KMS-11 (cell line): ENCODE measurements around the gene PSME3.
"Not testable (repeated sequence)": the region's sequence is repeated elsewhere in the genome, so short reads cannot be mapped to it uniquely, and the experiment has no call there.

Source experiments
- H2AFZ ChIP-seq: fragments of 200-600 bp; sonication (generic); 2 replicates; pipeline ENCODE4 v1.6.1; 2016; ENCODE audit warnings: antibody characterized with exemption, mixed run types, low read depth
- H3K27ac ChIP-seq: fragments of 200-600 bp; sonication (generic); 2 replicates; pipeline ENCODE4 v1.6.1; 2016; ENCODE audit warnings: mild to moderate bottlenecking, mixed run types
- H3K27me3 ChIP-seq: fragments of 200-600 bp; sonication (generic); 2 replicates; pipeline ENCODE4 v1.6.1; 2017; ENCODE audit warnings: mild to moderate bottlenecking, low read depth, mixed run types, moderate library complexity; ENCODE audit not compliant: insufficient read depth
- H3K36me3 ChIP-seq: fragments of 200-600 bp; sonication (generic); 2 replicates; pipeline ENCODE4 v1.6.1; 2017; ENCODE audit warnings: mild to moderate bottlenecking, mixed run types; ENCODE audit not compliant: insufficient read depth
- H3K4me1 ChIP-seq: fragments of 200-600 bp; sonication (generic); 2 replicates; pipeline ENCODE4 v1.6.1; 2016; ENCODE audit warnings: mild to moderate bottlenecking, low read depth, mixed run types; ENCODE audit not compliant: poor library complexity, severe bottlenecking
- H3K4me2 ChIP-seq: fragments of 200-600 bp; sonication (generic); 2 replicates; pipeline ENCODE4 v1.7.0; 2016; ENCODE audit warnings: mild to moderate bottlenecking, mixed run types
- H3K4me3 ChIP-seq: fragments of 200-600 bp; sonication (generic); IDR thresholded peaks from 2 replicates; pipeline ENCODE4 v1.6.1; 2017; ENCODE audit warnings: low read depth, low read length, mixed read lengths; ENCODE audit not compliant: insufficient read depth
- H3K79me2 ChIP-seq: fragments of 200-600 bp; sonication (generic); 2 replicates; pipeline ENCODE4 v1.6.1; 2016; ENCODE audit warnings: low read depth, mixed run types; ENCODE audit not compliant: insufficient read depth
- H3K9ac ChIP-seq: fragments of 200-600 bp; sonication (generic); 2 replicates; pipeline ENCODE4 v1.6.1; 2016; ENCODE audit warnings: mild to moderate bottlenecking, mixed run types
- H4K20me1 ChIP-seq: fragments of 200-600 bp; sonication (generic); 2 replicates; pipeline ENCODE4 v1.6.1; 2016; ENCODE audit warnings: mild to moderate bottlenecking, mixed run types; ENCODE audit not compliant: insufficient read depth
- CTCF ChIP-seq: fragments of 200-600 bp; sonication (generic); conservative IDR thresholded peaks from 2 replicates; pipeline ENCODE4 v1.6.1; 2017; ENCODE audit warnings: low read depth, mild to moderate bottlenecking, antibody characterized with exemption, low read length, moderate library complexity, mixed read lengths

The PSME3 gene

GRCh38 chr17:42853004-42853403 lies 19.8 kb downstream of the PSME3 start:
- H3K4me2 ChIP-seq = peak overlapping the region; percentile 74
- peaks cover 55% of the 10 kb centered on the region for H3K4me1 ChIP-seq
- no peaks in the 10 kb centered on the region for H3K79me2 ChIP-seq
- no peak overlapping the region for H3K4me3 ChIP-seq
- H4K20me1 ChIP-seq = no peaks in the 10 kb centered on the region
- no peaks in the 10 kb centered on the region for H3K36me3 ChIP-seq
- H3K27me3 ChIP-seq = no peaks in the 10 kb centered on the region
- peak overlapping the region; percentile 60 for H3K27ac ChIP-seq
- no peak for TF ChIP-seq CTCF
- peak overlapping the region; percentile 31; the same call in 1 of the 2 replicates for H3K9ac ChIP-seq
- peak overlapping the region; percentile 41; the same call in 1 of the 2 replicates for H2AFZ ChIP-seq

GRCh38 chr17:42853597-42853967 lies 20.4 kb downstream of the PSME3 start:
- Histone ChIP-seq H4K20me1 (no peaks in the 10 kb centered on the region), H2AFZ (peak overlapping the region; percentile 41; the same call in 1 of the 2 replicates), H3K36me3 (no peaks in the 10 kb centered on the region), H3K4me1 (peaks cover 51% of the 10 kb centered on the region), H3K27me3 (no peaks in the 10 kb centered on the region), H3K4me2 (peak overlapping the region; percentile 74), H3K79me2 (no peaks in the 10 kb centered on the region), H3K9ac (peak overlapping the region; percentile 31; the same call in 1 of the 2 replicates), H3K4me3 (no peak overlapping the region), H3K27ac (peak overlapping the region; percentile 60)
- TF ChIP-seq CTCF = no peak

GRCh38 chr17:42853968-42854790 lies 21.0 kb downstream of the PSME3 start:
- no peaks in the 10 kb centered on the region for H3K27me3 ChIP-seq
- H3K79me2 ChIP-seq = no peaks in the 10 kb centered on the region
- peak overlapping the region; percentile 60; the same call in 1 of the 2 replicates for H3K27ac ChIP-seq
- H3K9ac ChIP-seq = peak overlapping the region; percentile 31; the same call in 1 of the 2 replicates
- H3K36me3 ChIP-seq = no peaks in the 10 kb centered on the region
- H3K4me3 ChIP-seq = no peak overlapping the region
- peak overlapping the region; percentile 74 for H3K4me2 ChIP-seq
- peaks cover 45% of the 10 kb centered on the region for H3K4me1 ChIP-seq
- no peak for TF ChIP-seq CTCF
- peak overlapping the region; percentile 41; the same call in 1 of the 2 replicates for H2AFZ ChIP-seq
- H4K20me1 ChIP-seq = no peaks in the 10 kb centered on the region

- Histone ChIP-seq H3K4me3 (no peak overlapping the region), H3K27me3 (no peaks in the 10 kb centered on the region), H3K27ac (no peak overlapping the region), H2AFZ (no peak overlapping the region), H4K20me1 (no peaks in the 10 kb centered on the region), H3K36me3 (no peaks in the 10 kb centered on the region), H3K79me2 (no peaks in the 10 kb centered on the region), H3K4me1 (peaks cover 36% of the 10 kb centered on the region), H3K9ac (no peak overlapping the region), H3K4me2 (no peak overlapping the region)
- TF ChIP-seq CTCF = no peak
Measured at GRCh38 chr17:42855048-42855596, 21.9 kb downstream of the PSME3 start.

- not testable (repeated sequence) for H4K20me1 ChIP-seq, H2AFZ ChIP-seq, H3K27ac ChIP-seq, H3K27me3 ChIP-seq, H3K4me2 ChIP-seq, H3K9ac ChIP-seq, H3K36me3 ChIP-seq, H3K4me3 ChIP-seq, H3K79me2 ChIP-seq
- peaks cover 28% of the 10 kb centered on the region for H3K4me1 ChIP-seq
Measured at GRCh38 chr17:42856093-42856492, 22.9 kb downstream of the PSME3 start.

GRCh38 chr17:42856516-42856915 lies 23.3 kb downstream of the PSME3 start:
- peaks cover 28% of the 10 kb centered on the region for H3K4me1 ChIP-seq
- not testable (repeated sequence) for H4K20me1 ChIP-seq, H3K27ac ChIP-seq, H3K4me2 ChIP-seq, H3K9ac ChIP-seq, H3K4me3 ChIP-seq, H3K27me3 ChIP-seq, H2AFZ ChIP-seq, H3K36me3 ChIP-seq, H3K79me2 ChIP-seq
